Activated CD4-positive, alpha-beta T cell treated with anti-CD3 and anti-CD28 coated beads, Interleukin-2, amount 10 ng/mL, durations not matched to agents 7 days and 5 days (primary cell): Measurements from ENCODE around the gene TMEM179B. TPM values are rescaled to one million over a fixed set of nuclear protein-coding genes. Genes with fewer than 3 reads are reported as not detected.

Source experiments
- CTCF ChIA-PET: fragments of 350-600 bp; sonication (Branson Sonifier 250); formaldehyde crosslinking; loops from one replicate; lab custom pipeline; 2021; ENCODE audit warnings: antibody characterized with exemption; lab: Charles Lee
- POLR2A ChIA-PET: fragments of 350-600 bp; sonication (Branson Sonifier 250); formaldehyde crosslinking; loops from one replicate; lab custom pipeline; 2021; ENCODE audit warnings: antibody characterized with exemption; lab: Charles Lee
- DNase-seq: peaks from one replicate; pipeline ENCODE4 v3.0.0-alpha.2; 2020
- H3K27ac Mint-ChIP-seq: one replicate; pipeline ENCODE4 v1.8.0; 2021; ENCODE audit warnings: mild to moderate bottlenecking, moderate library complexity, mixed read lengths
- H3K27me3 Mint-ChIP-seq: one replicate; pipeline ENCODE4 v1.8.0; 2021; ENCODE audit warnings: mixed read lengths
- H3K36me3 Mint-ChIP-seq: one replicate; pipeline ENCODE4 v1.8.0; 2021; ENCODE audit warnings: low read depth, mixed read lengths
- H3K4me1 Mint-ChIP-seq: one replicate; pipeline ENCODE4 v1.8.0; 2021; ENCODE audit warnings: mixed read lengths
- H3K4me3 Mint-ChIP-seq: one replicate; pipeline ENCODE4 v1.8.0; 2021; ENCODE audit warnings: mild to moderate bottlenecking, moderate library complexity, mixed read lengths
- H3K9me3 Mint-ChIP-seq: one replicate; pipeline ENCODE4 v1.8.0; 2021; ENCODE audit warnings: mixed read lengths
- total RNA-seq, 2 experiments: library from RNA; stranded (reverse); gene quantifications; one replicate each; pipeline ENCODE4 v1.2.3, GENCODE V29; 2021

The TMEM179B gene
- total RNA-seq, 2 experiments from 2014 or later: 46.8 to 55.9 TPM

DNA sequence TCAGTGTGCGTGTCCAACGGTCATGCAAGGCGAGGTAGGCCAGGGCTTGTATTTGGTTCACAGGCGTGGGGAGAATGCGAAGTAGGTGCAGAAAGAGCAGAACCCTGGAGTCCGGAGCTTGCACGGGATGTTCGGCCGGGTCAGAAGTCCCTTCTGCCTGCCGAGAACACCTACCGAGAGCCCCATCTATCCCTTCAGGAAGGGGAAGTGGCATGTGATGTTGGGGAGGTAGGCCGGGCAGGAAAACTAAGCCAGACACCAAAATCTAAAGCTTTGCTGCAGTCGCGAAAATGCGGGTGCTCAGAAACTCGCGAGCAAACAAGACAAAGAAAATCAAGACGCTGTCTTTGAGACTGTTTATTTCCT, 16.4 kb upstream of the TMEM179B start:
- H3K9me3 Mint-ChIP-seq: no peaks in the 10 kb centered on the region
- H3K4me3 Mint-ChIP-seq: peak overlapping the region; percentile 79
- DNase-seq: no peak
- CTCF ChIA-PET: interaction anchor here (0.9 to 13.5 kb wide), 7 partner anchors 9 to 118 kb away, joined by 3 to 170 read pairs (median 3); partner anchors contain the start of genes INTS5, POLR2G, STX5 and TMEM179B
- POLR2A ChIA-PET: interaction anchor here (1.0 to 1.2 kb wide), 2 partner anchors 17 to 110 kb away, joined by 3 to 4 read pairs; partner anchors contain the start of genes SLC3A2 and ZBTB3
- peaks cover 20% of the 10 kb centered on the region for H3K36me3 Mint-ChIP-seq
- no peaks in the 10 kb centered on the region for H3K27me3 Mint-ChIP-seq
- H3K27ac Mint-ChIP-seq: peak overlapping the region; percentile 93
- peaks cover 26% of the 10 kb centered on the region for H3K4me1 Mint-ChIP-seq

DNA sequence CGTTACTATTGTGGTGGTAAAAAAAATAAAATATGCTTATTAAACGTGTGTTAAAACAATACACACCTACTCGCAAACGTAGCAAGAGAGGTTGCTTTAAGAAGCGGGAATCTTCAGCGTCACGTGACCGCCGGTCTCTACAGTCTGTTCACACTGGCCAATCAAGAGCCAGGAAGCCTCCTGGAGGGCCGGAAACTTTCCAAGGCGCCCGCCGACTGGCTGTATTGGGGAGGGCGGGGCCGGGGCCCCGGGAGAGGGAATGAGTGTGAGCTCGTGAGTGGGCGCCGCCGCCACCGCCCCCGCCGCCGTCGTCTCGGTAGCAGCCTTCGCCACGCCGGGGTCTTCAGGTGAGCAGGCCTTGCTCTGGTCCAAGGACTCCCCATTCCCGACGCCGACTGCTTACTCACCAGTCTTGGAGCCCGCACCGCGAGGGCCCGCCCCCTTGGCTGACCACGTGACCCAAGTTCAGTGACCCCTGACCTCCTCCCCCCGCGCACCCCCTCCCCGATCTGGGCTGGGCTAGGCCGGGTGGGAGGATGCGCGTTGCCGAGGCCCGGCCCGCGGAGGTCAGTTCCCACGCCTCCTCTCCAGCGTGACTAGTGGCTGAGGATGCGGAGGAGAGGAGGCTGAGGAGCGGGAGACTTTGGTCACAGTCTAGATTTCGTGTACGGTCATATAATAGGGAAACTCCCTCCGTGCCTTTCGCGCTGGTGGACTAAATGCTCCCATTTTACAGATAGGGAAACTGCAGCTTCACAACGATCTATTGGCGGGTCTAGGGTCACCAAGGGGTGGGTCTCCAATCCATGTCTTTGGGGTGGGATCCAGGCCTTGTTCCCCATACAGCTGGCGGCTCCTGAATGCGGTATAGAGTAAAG, 15.8 kb upstream of the TMEM179B start, which contains the start of gene TAF6L:
TAF6L (plus strand) TSS at position 253 of the 878 bp plus-strand sequence. CDS start 4,388 bp downstream, outside the sequence.
- Mint-ChIP-seq H3K27ac (peak within 1 kb of the TSS; percentile 93), H3K27me3 (no peaks in the 10 kb centered on the region), H3K4me1 (peaks cover 26% of the 10 kb centered on the region), H3K36me3 (peaks cover 20% of the 10 kb centered on the region), H3K9me3 (no peaks in the 10 kb centered on the region), H3K4me3 (peak within 1 kb of the TSS; percentile 79)
- ChIA-PET POLR2A (interaction anchor here (1.0 to 1.2 kb wide), 3 partner anchors 18 to 110 kb away, joined by 3 to 4 read pairs (median 4); partner anchors contain the start of genes SLC3A2 and ZBTB3), CTCF (interaction anchor here (0.7 to 13.5 kb wide), 11 partner anchors 9 to 118 kb away, joined by 3 to 170 read pairs (median 3); partner anchors contain the start of genes INTS5, POLR2G, STX5 and TMEM179B)
- peak; percentile 95 for DNase-seq

DNA sequence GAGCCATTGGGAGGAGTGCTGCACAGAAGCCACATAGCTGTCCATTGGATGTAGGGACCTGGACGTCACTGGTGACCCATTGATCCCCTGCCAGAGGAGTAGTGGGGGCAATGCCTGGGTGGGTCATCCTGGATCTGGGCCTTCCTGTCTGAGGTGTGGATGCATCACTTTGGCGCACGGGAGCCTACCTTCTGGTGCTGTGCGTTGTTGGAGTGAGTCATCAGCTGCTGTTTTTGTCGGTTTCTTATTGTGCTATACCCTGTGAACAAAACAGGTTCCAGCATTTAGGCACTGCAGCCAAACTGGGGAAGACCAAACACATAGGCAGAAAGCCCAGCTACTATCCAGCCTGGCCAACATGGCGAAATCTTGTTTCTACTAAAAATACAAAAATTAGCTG, 12.8 kb upstream of the TMEM179B start:
- CTCF ChIA-PET: interaction anchor here (0.7 to 13.5 kb wide), 3 partner anchors 14 to 119 kb away, joined by 3 to 170 read pairs (median 4); partner anchors contain the start of genes TMEM179B and TMEM223
- Mint-ChIP-seq H3K36me3 (peaks cover 27% of the 10 kb centered on the region), H3K9me3 (no peaks in the 10 kb centered on the region), H3K27ac (no peak overlapping the region), H3K4me3 (no peak overlapping the region), H3K27me3 (no peaks in the 10 kb centered on the region), H3K4me1 (peaks cover 27% of the 10 kb centered on the region)
- POLR2A ChIA-PET: no interaction called here
- no peak for DNase-seq

DNA sequence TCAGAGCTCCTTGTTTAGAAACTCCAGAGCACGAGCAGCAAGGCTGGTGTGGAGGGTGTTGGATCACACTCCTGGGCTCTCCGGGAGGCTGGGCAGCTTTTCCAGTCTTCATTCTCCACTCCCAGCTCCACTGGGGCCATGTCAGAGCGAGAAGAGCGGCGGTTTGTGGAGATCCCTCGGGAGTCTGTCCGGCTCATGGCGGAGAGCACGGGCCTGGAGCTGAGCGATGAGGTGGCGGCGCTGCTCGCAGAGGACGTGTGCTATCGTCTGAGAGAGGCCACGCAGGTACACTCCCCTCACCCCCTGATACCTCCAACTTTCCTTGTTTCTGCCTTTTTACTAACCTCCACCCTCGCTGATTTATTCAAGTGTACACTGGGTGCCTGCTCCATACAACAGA, 11.6 kb upstream of the TMEM179B start:
- Mint-ChIP-seq H3K9me3 (no peaks in the 10 kb centered on the region), H3K27me3 (no peaks in the 10 kb centered on the region), H3K4me1 (peaks cover 15% of the 10 kb centered on the region), H3K27ac (no peak overlapping the region), H3K36me3 (peaks cover 25% of the 10 kb centered on the region), H3K4me3 (no peak overlapping the region)
- no peak for DNase-seq
- ChIA-PET CTCF (interaction anchor here (1.0 to 13.5 kb wide), 2 partner anchors 13 to 68 kb away, joined by 3 to 170 read pairs; partner anchors contain the start of genes BSCL2, GNG3, TMEM179B and TMEM223), POLR2A (no interaction called here)

DNA sequence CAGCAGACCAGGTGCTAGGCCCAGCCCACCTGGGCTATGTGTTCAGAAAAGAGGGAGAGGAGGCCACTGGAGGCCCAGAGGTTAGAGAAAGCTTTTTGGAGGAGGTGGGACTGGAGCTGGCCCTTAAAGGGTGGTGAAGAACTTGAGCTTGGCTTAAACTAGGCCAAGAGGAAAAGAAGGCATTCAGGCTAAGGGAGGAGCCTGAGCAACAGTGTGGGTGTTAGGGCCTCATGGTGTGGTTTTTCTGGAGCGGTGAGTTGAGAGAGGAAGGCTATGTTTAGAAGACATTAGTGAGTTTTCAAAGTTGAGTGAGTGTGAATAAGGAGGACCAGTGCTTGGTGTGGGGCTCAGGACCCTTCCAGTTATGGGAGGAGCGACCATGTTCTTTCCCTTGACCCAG, 9.8 kb upstream of the TMEM179B start:
- ChIA-PET POLR2A (no interaction called here), CTCF (interaction anchor here (1.0 to 13.5 kb wide), 2 partner anchors 11 to 105 kb away, joined by 4 to 170 read pairs; partner anchors contain the start of genes LBHD1, TMEM179B and TMEM223)
- Mint-ChIP-seq H3K36me3 (peaks cover 25% of the 10 kb centered on the region), H3K4me3 (no peak overlapping the region), H3K9me3 (no peaks in the 10 kb centered on the region), H3K27me3 (no peaks in the 10 kb centered on the region), H3K4me1 (peaks cover 8% of the 10 kb centered on the region), H3K27ac (peak overlapping the region; percentile 61)
- DNase-seq: no peak

DNA sequence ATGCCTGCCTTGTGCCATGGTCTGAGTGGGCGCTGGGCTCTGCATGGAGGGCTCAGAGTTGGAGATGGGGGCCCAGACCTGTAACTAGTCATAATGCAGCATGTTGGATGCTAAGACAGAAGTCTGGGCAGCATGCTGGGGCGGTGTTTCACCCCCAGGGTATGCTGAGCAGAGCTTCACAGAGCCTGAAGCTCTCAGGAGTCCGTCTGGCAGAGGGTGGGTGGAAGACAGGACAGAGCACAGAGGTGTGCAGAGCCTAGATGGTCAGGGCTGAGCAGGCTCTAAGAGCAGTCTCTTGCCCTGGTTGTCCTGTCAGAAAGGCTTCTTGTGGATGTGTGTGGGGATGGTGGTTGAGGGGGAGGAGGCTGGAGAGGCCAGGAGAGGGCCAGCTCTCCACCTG, 8.8 kb upstream of the TMEM179B start:
- H3K9me3 Mint-ChIP-seq: no peaks in the 10 kb centered on the region
- CTCF ChIA-PET: interaction anchor here (1.2 to 13.5 kb wide), 2 partner anchors 10 to 63 kb away, joined by 3 to 170 read pairs; partner anchors contain the start of genes TMEM179B and TMEM223
- H3K36me3 Mint-ChIP-seq: peaks cover 31% of the 10 kb centered on the region
- no peak for DNase-seq
- POLR2A ChIA-PET: interaction anchor here (0.6 kb wide), 1 partner anchor 41 kb away, joined by 3 read pairs; no protein-coding TSS in a partner anchor
- H3K4me3 Mint-ChIP-seq: no peak overlapping the region
- peaks cover 8% of the 10 kb centered on the region for H3K4me1 Mint-ChIP-seq
- no peak overlapping the region for H3K27ac Mint-ChIP-seq
- H3K27me3 Mint-ChIP-seq: no peaks in the 10 kb centered on the region

DNA sequence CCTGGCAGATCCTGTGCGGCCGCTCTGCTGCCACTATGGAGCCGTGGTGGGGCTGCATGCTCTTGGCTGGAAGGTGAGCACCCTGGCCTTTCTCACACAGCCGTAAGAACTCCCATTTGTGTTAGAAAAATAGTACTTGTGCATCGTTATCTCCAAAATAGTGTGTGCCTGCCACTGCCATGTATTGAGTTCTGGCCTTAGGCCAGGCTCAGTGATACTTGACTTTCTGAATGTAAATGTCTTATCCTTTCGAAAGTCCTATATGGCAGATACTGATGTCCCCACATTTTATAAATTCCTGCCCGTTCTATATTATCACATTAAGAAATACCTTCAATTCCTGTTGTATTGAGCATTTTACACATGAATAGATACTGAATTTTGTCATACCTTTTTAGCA, 4.4 kb upstream of the TMEM179B start:
- no peak overlapping the region for H3K27ac Mint-ChIP-seq
- CTCF ChIA-PET: no interaction called here
- POLR2A ChIA-PET: no interaction called here
- no peaks in the 10 kb centered on the region for H3K9me3 Mint-ChIP-seq
- H3K4me3 Mint-ChIP-seq: no peak overlapping the region
- peaks cover 23% of the 10 kb centered on the region for H3K36me3 Mint-ChIP-seq
- peaks cover 11% of the 10 kb centered on the region for H3K4me1 Mint-ChIP-seq
- no peaks in the 10 kb centered on the region for H3K27me3 Mint-ChIP-seq
- no peak for DNase-seq

DNA sequence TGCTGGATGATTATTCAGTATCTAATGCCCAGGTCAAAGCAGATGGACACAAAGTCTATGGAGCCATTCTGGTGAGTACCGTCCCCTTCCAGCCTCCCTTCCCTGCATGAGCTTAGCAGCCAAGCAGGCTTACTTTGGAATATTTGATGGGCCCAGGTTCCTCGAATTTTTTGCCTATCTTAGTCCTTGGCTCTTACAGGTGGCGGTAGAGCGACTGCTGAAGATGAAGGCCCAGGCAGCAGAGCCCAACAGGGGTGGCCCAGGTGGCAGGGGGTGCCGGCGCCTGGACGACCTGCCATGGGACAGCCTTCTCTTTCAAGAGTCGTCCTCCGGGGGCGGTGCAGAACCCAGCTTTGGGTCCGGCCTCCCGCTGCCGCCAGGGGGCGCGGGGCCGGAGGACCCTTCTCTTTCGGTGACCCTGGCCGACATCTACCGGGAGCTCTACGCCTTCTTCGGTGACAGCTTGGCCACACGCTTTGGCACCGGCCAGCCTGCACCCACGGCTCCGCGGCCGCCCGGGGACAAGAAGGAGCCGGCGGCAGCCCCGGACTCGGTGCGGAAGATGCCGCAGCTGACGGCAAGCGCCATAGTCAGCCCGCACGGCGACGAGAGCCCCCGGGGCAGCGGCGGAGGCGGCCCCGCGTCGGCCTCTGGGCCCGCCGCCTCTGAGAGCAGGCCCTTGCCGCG, 741 bp upstream of the TMEM179B start:
- H3K4me3 Mint-ChIP-seq: peak overlapping the region; percentile 78
- peak; percentile 87 for DNase-seq
- peaks cover 42% of the 10 kb centered on the region for H3K4me1 Mint-ChIP-seq
- POLR2A ChIA-PET: interaction anchor here (0.6 to 2.5 kb wide), 4 partner anchors 33 to 195 kb away, joined by 3 to 24 read pairs (median 6); partner anchors contain the start of genes STX5, TUT1 and ZBTB3
- H3K36me3 Mint-ChIP-seq: peaks cover 43% of the 10 kb centered on the region
- H3K9me3 Mint-ChIP-seq: no peaks in the 10 kb centered on the region
- H3K27ac Mint-ChIP-seq: peak overlapping the region; percentile 93
- CTCF ChIA-PET: interaction anchor here (0.6 to 9.0 kb wide), 52 partner anchors 9 to 951 kb away, joined by 3 to 170 read pairs (median 6); partner anchors contain the start of genes BSCL2, GANAB, GNG3 and HNRNPUL2
- no peaks in the 10 kb centered on the region for H3K27me3 Mint-ChIP-seq

DNA sequence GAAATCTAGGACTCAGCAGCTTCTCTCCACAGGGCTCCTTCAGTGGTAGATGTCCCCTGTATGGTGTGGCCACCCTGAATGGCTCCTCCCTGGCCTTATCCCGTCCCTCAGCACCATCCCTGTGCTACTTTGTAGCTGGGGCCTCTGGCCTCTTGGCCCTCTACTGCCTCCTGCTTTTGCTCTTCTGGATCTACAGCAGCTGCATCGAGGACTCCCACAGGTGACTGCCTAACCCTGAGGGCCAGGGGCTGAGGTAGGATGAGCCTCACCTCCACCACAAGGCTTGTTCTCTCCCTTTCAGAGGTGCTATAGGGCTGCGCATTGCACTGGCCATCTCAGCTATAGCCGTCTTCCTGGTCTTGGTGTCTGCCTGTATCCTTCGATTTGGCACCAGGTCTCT, 1.8 kb downstream of the TMEM179B start:
- Mint-ChIP-seq H3K4me1 (peaks cover 52% of the 10 kb centered on the region), H3K4me3 (peak overlapping the region; percentile 95), H3K27ac (peak overlapping the region; percentile 97), H3K9me3 (no peaks in the 10 kb centered on the region), H3K36me3 (peaks cover 50% of the 10 kb centered on the region), H3K27me3 (no peaks in the 10 kb centered on the region)
- no peak for DNase-seq
- POLR2A ChIA-PET: interaction anchor here (0.7 to 1.4 kb wide), 2 partner anchors 30 to 52 kb away, joined by 3 to 5 read pairs; no protein-coding TSS in a partner anchor
- CTCF ChIA-PET: interaction anchor here (0.5 to 9.0 kb wide), 6 partner anchors 9 to 448 kb away, joined by 3 to 170 read pairs (median 4); partner anchors contain the start of genes BSCL2, GNG3, POLR2G and TAF6L

DNA sequence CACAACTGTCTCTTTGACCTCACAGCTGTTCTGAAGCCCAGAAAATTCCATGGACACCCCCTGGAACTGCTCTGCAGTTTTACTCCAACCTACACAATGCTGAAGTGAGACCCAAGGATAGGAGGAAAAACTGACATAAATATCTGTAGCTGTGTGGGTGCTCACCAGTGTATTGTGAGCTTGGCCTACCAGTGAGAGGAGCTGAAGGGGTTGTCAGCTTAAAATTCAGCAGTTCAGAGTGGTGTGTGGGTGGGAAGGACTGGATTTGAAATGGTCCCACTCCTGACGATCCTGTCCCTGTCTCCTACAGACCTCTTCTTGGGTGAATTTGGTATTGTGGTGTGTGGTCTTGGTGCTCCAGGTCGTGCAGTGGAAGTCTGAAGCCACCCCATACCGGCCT, 2.4 kb downstream of the TMEM179B start:
- H3K27ac Mint-ChIP-seq: peak overlapping the region; percentile 97
- no peak for DNase-seq
- H3K4me1 Mint-ChIP-seq: peaks cover 54% of the 10 kb centered on the region
- H3K9me3 Mint-ChIP-seq: no peaks in the 10 kb centered on the region
- ChIA-PET CTCF (interaction anchor here (0.5 to 9.0 kb wide), 6 partner anchors 9 to 449 kb away, joined by 3 to 170 read pairs (median 3); partner anchors contain the start of genes POLR2G, SLC3A2 and TAF6L), POLR2A (interaction anchor here (0.7 to 1.4 kb wide), 2 partner anchors 30 to 51 kb away, joined by 3 to 5 read pairs; no protein-coding TSS in a partner anchor)
- peak overlapping the region; percentile 95 for H3K4me3 Mint-ChIP-seq
- H3K27me3 Mint-ChIP-seq: no peaks in the 10 kb centered on the region
- peaks cover 56% of the 10 kb centered on the region for H3K36me3 Mint-ChIP-seq

DNA sequence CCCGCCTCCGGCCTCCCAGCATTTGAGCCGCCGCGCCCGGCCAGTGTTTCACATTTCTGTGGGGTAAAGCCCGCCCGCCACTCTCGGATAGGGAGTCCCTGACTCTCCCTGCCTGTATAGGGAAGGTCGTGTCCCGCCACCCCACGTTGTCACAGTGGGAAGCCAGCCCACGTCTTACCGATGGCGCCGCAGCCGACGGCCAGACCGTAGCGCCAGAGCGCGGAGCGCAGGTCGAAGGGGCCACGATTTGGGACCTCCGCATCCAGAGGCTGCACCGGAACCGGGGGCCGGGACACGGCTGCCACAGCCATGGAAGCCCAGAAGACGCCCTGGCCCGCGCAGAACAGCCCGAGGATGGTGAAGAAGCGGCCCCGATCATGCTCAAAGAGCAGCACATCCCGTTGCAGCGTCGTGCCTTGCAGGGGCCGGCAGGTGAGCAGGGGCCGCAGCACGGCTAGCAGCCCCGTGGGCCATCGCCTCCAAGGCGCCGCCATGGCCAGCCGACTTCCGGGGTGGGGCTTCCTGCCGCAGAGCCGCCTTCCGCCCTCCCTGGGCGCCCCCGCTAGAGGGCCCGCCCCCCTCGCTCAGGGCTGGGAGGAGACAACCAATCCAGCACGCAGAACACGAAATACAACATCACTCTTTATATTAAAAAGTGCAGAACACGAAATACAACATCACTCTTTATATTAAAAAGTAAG, 4.4 kb downstream of the TMEM179B start, which contains the start of gene TMEM223:
TMEM223 (minus strand) TSS at position 506 of the 701 bp plus-strand sequence; CDS start at position 494, 12 bp downstream.
- Mint-ChIP-seq H3K27ac (peak within 1 kb of the TSS; percentile 88), H3K9me3 (no peaks in the 10 kb centered on the region), H3K27me3 (no peaks in the 10 kb centered on the region), H3K36me3 (peaks cover 71% of the 10 kb centered on the region), H3K4me1 (peaks cover 48% of the 10 kb centered on the region), H3K4me3 (peak within 1 kb of the TSS; percentile 87)
- POLR2A ChIA-PET: interaction anchor here (1.3 kb wide), 1 partner anchor 50 kb away, joined by 4 read pairs; no protein-coding TSS in a partner anchor
- CTCF ChIA-PET: interaction anchor here (0.9 to 9.0 kb wide), 2 partner anchors 9 to 19 kb away, joined by 4 to 170 read pairs; partner anchors contain the start of gene TAF6L
- DNase-seq: peak; percentile 92
